ENCODE measurements around the gene SLC9A4. TPM values are rescaled to one million over a fixed set of nuclear protein-coding genes. Genes with fewer than 3 reads are reported as not detected.

The SLC9A4 gene
- total RNA-seq (2014; rRNA removed; shearing (Covaris generic)) = not detected in 2 replicates
- polyA plus RNA-seq (2015; cell fraction: cytosol; rRNA removed) = not detected in 2 replicates
- not detected in 2 replicates for polyA plus RNA-seq (2015; cell fraction: nucleus; rRNA removed)

- DNase-seq (ENCODE audit: low read depth, low spot score) = peak; percentile 50
- in situ Hi-C loops (cut with HindIII; ENCODE audit: low pct_unique_long_range_greater_than_20kb, low sequenced_read_pairs) = no loop called here
These were observed at the start of gene SLC9A4 for GRCh38 chr2:102473020-102473419. SLC9A4 (plus strand) TSS chr2:102473226; CDS start chr2:102473760, 534 bp downstream.

GRCh38 chr2:102423368-102423767 lies 49.7 kb upstream of the SLC9A4 start:
- DNase-seq (ENCODE audit: low read depth, low spot score) = no peak
- in situ Hi-C loops (cut with HindIII; ENCODE audit: low pct_unique_long_range_greater_than_20kb, low sequenced_read_pairs) = no loop called here

- in situ Hi-C loops (cut with HindIII; ENCODE audit: low pct_unique_long_range_greater_than_20kb, low sequenced_read_pairs) = no loop called here
- no peak for DNase-seq (ENCODE audit: low read depth, low spot score)
These were observed 48.3 kb upstream of the SLC9A4 start for GRCh38 chr2:102424754-102425153.

- in situ Hi-C loops (cut with HindIII; ENCODE audit: low pct_unique_long_range_greater_than_20kb, low sequenced_read_pairs) = no loop called here
- no peak for DNase-seq (ENCODE audit: low read depth, low spot score)
These were observed 47.4 kb upstream of the SLC9A4 start for GRCh38 chr2:102425441-102426132.

- in situ Hi-C loops (cut with HindIII; ENCODE audit: low pct_unique_long_range_greater_than_20kb, low sequenced_read_pairs) = no loop called here
These were observed 45.8 kb upstream of the SLC9A4 start for GRCh38 chr2:102427249-102427648.

GRCh38 chr2:102428573-102428972 lies 44.5 kb upstream of the SLC9A4 start:
- in situ Hi-C loops (cut with HindIII; ENCODE audit: low pct_unique_long_range_greater_than_20kb, low sequenced_read_pairs) = no loop called here
- DNase-seq (ENCODE audit: low read depth, low spot score) = no peak

More at GRCh38 chr2:102427249-102427648, 45.8 kb upstream of the SLC9A4 start:
- no peak for DNase-seq (ENCODE audit: low read depth, low spot score)

GRCh38 chr2:102432386-102432785 lies 40.6 kb upstream of the SLC9A4 start:
- in situ Hi-C loops (cut with HindIII; ENCODE audit: low pct_unique_long_range_greater_than_20kb, low sequenced_read_pairs) = no loop called here
- no peak for DNase-seq (ENCODE audit: low read depth, low spot score)

- in situ Hi-C loops (cut with HindIII; ENCODE audit: low pct_unique_long_range_greater_than_20kb, low sequenced_read_pairs) = no loop called here
- DNase-seq (ENCODE audit: low read depth, low spot score) = no peak
These were observed 38.9 kb upstream of the SLC9A4 start for GRCh38 chr2:102433973-102434654.

GRCh38 chr2:102434655-102435381 lies 38.2 kb upstream of the SLC9A4 start:
- in situ Hi-C loops (cut with HindIII; ENCODE audit: low pct_unique_long_range_greater_than_20kb, low sequenced_read_pairs) = no loop called here

GRCh38 chr2:102435741-102436140 lies 37.3 kb upstream of the SLC9A4 start:
- in situ Hi-C loops (cut with HindIII; ENCODE audit: low pct_unique_long_range_greater_than_20kb, low sequenced_read_pairs) = no loop called here
- no peak for DNase-seq (ENCODE audit: low read depth, low spot score)

More at GRCh38 chr2:102434655-102435381, 38.2 kb upstream of the SLC9A4 start:
- DNase-seq (ENCODE audit: low read depth, low spot score) = no peak

GRCh38 chr2:102436323-102436722 lies 36.7 kb upstream of the SLC9A4 start:
- no peak for DNase-seq (ENCODE audit: low read depth, low spot score)
- in situ Hi-C loops (cut with HindIII; ENCODE audit: low pct_unique_long_range_greater_than_20kb, low sequenced_read_pairs) = no loop called here

- no peak for DNase-seq (ENCODE audit: low read depth, low spot score)
- in situ Hi-C loops (cut with HindIII; ENCODE audit: low pct_unique_long_range_greater_than_20kb, low sequenced_read_pairs) = no loop called here
These were observed 35.9 kb upstream of the SLC9A4 start for GRCh38 chr2:102437122-102437521.

- in situ Hi-C loops (cut with HindIII; ENCODE audit: low pct_unique_long_range_greater_than_20kb, low sequenced_read_pairs) = no loop called here
- DNase-seq (ENCODE audit: low read depth, low spot score) = no peak
These were observed 34.9 kb upstream of the SLC9A4 start for GRCh38 chr2:102438111-102438510.

GRCh38 chr2:102438578-102438977 lies 34.4 kb upstream of the SLC9A4 start:
- in situ Hi-C loops (cut with HindIII; ENCODE audit: low pct_unique_long_range_greater_than_20kb, low sequenced_read_pairs) = no loop called here

GRCh38 chr2:102439065-102439695 lies 33.8 kb upstream of the SLC9A4 start:
- no peak for DNase-seq (ENCODE audit: low read depth, low spot score)
- in situ Hi-C loops (cut with HindIII; ENCODE audit: low pct_unique_long_range_greater_than_20kb, low sequenced_read_pairs) = no loop called here

More at GRCh38 chr2:102438578-102438977, 34.4 kb upstream of the SLC9A4 start:
- DNase-seq (ENCODE audit: low read depth, low spot score) = no peak

GRCh38 chr2:102442967-102443828 lies 29.8 kb upstream of the SLC9A4 start:
- in situ Hi-C loops (cut with HindIII; ENCODE audit: low pct_unique_long_range_greater_than_20kb, low sequenced_read_pairs) = no loop called here
- peak; percentile 24 for DNase-seq (ENCODE audit: low read depth, low spot score)

- in situ Hi-C loops (cut with HindIII; ENCODE audit: low pct_unique_long_range_greater_than_20kb, low sequenced_read_pairs) = no loop called here
- DNase-seq (ENCODE audit: low read depth, low spot score) = no peak
These were observed 28.8 kb upstream of the SLC9A4 start for GRCh38 chr2:102444233-102444632.

Data from SK-MEL-5 (cell line).